ENCODE results near the gene RECQL5. TPM values are rescaled to one million over a fixed set of nuclear protein-coding genes. Genes with fewer than 3 reads are reported as not detected.

Gene RECQL5
- polyA plus RNA-seq, 1 donor from 2014 or later = 9.6 TPM

GRCh38 chr17:75688209-75688825 lies 21.4 kb upstream of the RECQL5 start:
- no peak for TF ChIP-seq EZH2 (IDR thresholded peaks at IDR 0.05; ENCODE audit: borderline replicate concordance, insufficient read depth, low read length, poor library complexity, severe bottlenecking)
- no peak for TF ChIP-seq REST (IDR thresholded peaks at IDR 0.05; ENCODE audit: borderline replicate concordance)
- TF ChIP-seq RAD21 (conservative IDR thresholded peaks at IDR 0.05) = no peak
- TF ChIP-seq EP300 (conservative IDR thresholded peaks at IDR 0.05; ENCODE audit: poor library complexity, severe bottlenecking) = no peak
- no peak for TF ChIP-seq MXI1 (conservative IDR thresholded peaks at IDR 0.05; ENCODE audit: poor library complexity, severe bottlenecking)
- Histone ChIP-seq H3K9ac (ENCODE audit: low read length) (no peak overlapping the region), H3K27me3 (ENCODE audit: insufficient read depth, low read depth, low read length) (no peaks in the 10 kb centered on the region), H3K79me2 (replicated peaks; ENCODE audit: insufficient read depth, low read length) (no peaks in the 10 kb centered on the region), H3K4me3 (ENCODE audit: low read length) (no peak overlapping the region), H3F3A (ENCODE audit: insufficient read depth, low read length, poor library complexity, severe bottlenecking) (no peaks in the 10 kb centered on the region), H3K4me2 (ENCODE audit: low read length) (no peak overlapping the region), H4K20me1 (ENCODE audit: insufficient read depth) (no peaks in the 10 kb centered on the region), H3K9me3 (ENCODE audit: low read length) (no peaks in the 10 kb centered on the region), H3K27ac (ENCODE audit: low read length) (no peak overlapping the region), H3K9me2 (ENCODE audit: insufficient read depth, low read length) (no peaks in the 10 kb centered on the region), H3K36me3 (ENCODE audit: insufficient read depth, low read length) (no peaks in the 10 kb centered on the region), H2AFZ (ENCODE audit: low read depth, low read length) (no peak overlapping the region)

- Histone ChIP-seq H3K9me3 (ENCODE audit: low read length) (no peaks in the 10 kb centered on the region), H2AFZ (ENCODE audit: low read depth, low read length) (no peak overlapping the region), H3K4me3 (ENCODE audit: low read length) (no peak overlapping the region), H4K20me1 (ENCODE audit: insufficient read depth) (no peaks in the 10 kb centered on the region), H3F3A (ENCODE audit: insufficient read depth, low read length, poor library complexity, severe bottlenecking) (no peaks in the 10 kb centered on the region), H3K27ac (ENCODE audit: low read length) (no peak overlapping the region), H3K9ac (ENCODE audit: low read length) (no peak overlapping the region), H3K4me2 (ENCODE audit: low read length) (no peak overlapping the region), H3K36me3 (ENCODE audit: insufficient read depth, low read length) (no peaks in the 10 kb centered on the region), H3K27me3 (ENCODE audit: insufficient read depth, low read depth, low read length) (no peaks in the 10 kb centered on the region), H3K79me2 (replicated peaks; ENCODE audit: insufficient read depth, low read length) (no peaks in the 10 kb centered on the region), H3K9me2 (ENCODE audit: insufficient read depth, low read length) (no peaks in the 10 kb centered on the region)
- TF ChIP-seq CTCF (IDR thresholded peaks at IDR 0.05; ENCODE audit: poor library complexity, severe bottlenecking) (no peak), RAD21 (conservative IDR thresholded peaks at IDR 0.05) (no peak), MXI1 (conservative IDR thresholded peaks at IDR 0.05; ENCODE audit: poor library complexity, severe bottlenecking) (no peak), POLR2AphosphoS5 (IDR thresholded peaks at IDR 0.05) (no peak)
Measured at GRCh38 chr17:75685499-75685898, 18.5 kb upstream of the RECQL5 start.

GRCh38 chr17:75684924-75685323 lies 18.0 kb upstream of the RECQL5 start:
- Histone ChIP-seq H3F3A (ENCODE audit: insufficient read depth, low read length, poor library complexity, severe bottlenecking) (no peaks in the 10 kb centered on the region), H3K4me2 (ENCODE audit: low read length) (no peak overlapping the region), H3K27ac (ENCODE audit: low read length) (no peak overlapping the region)

More at GRCh38 chr17:75684924-75685323, 18.0 kb upstream of the RECQL5 start:
- no peaks in the 10 kb centered on the region for H3K9me2 ChIP-seq (ENCODE audit: insufficient read depth, low read length)
- no peaks in the 10 kb centered on the region for H3K36me3 ChIP-seq (ENCODE audit: insufficient read depth, low read length)
- H3K4me3 ChIP-seq (ENCODE audit: low read length) = no peak overlapping the region
- H4K20me1 ChIP-seq (ENCODE audit: insufficient read depth) = no peaks in the 10 kb centered on the region
- H3K27me3 ChIP-seq (ENCODE audit: insufficient read depth, low read depth, low read length) = no peaks in the 10 kb centered on the region
- TF ChIP-seq EZH2 (IDR thresholded peaks at IDR 0.05; ENCODE audit: borderline replicate concordance, insufficient read depth, low read length, poor library complexity, severe bottlenecking) (no peak), EP300 (conservative IDR thresholded peaks at IDR 0.05; ENCODE audit: poor library complexity, severe bottlenecking) (no peak), REST (IDR thresholded peaks at IDR 0.05; ENCODE audit: borderline replicate concordance) (no peak), POLR2AphosphoS5 (IDR thresholded peaks at IDR 0.05) (no peak), RAD21 (conservative IDR thresholded peaks at IDR 0.05) (no peak), CTCF (IDR thresholded peaks at IDR 0.05; ENCODE audit: poor library complexity, severe bottlenecking) (no peak), MXI1 (conservative IDR thresholded peaks at IDR 0.05; ENCODE audit: poor library complexity, severe bottlenecking) (no peak), SMC3 (conservative IDR thresholded peaks at IDR 0.05; ENCODE audit: poor library complexity) (no peak), TAF1 (IDR thresholded peaks at IDR 0.05; ENCODE audit: low read depth) (no peak)
- H3K9ac ChIP-seq (ENCODE audit: low read length) = no peak overlapping the region
- H2AFZ ChIP-seq (ENCODE audit: low read depth, low read length) = no peak overlapping the region
- H3K79me2 ChIP-seq (replicated peaks; ENCODE audit: insufficient read depth, low read length) = no peaks in the 10 kb centered on the region
- H3K9me3 ChIP-seq (ENCODE audit: low read length) = no peaks in the 10 kb centered on the region

All from neural cell (in vitro differentiated cells).